ENCODE results near the gene COPA.
"Not testable (repeated sequence)": the region's sequence is repeated elsewhere in the genome, so short reads cannot be mapped to it uniquely, and the experiment has no call there.

Gene COPA

GRCh38 chr1:160342953-160343869, at the start of gene COPA, which contains the start of gene NCSTN:
TSS of gene COPA (minus strand) at chr1:160343250. CDS start at chr1:160343170, 80 bp downstream.
TSS of gene NCSTN (plus strand) at chr1:160343383. CDS start at chr1:160343397, 14 bp downstream.
- H3K36me3 ChIP-seq (ENCODE audit: control insufficient read depth, insufficient read depth, low read length): peaks cover 20% of the 10 kb centered on the region
- H3K4me3 ChIP-seq (ENCODE audit: low read depth, low read length): peak within 1 kb of the TSS; percentile 90
- no peaks in the 10 kb centered on the region for H3K27me3 ChIP-seq (ENCODE audit: control insufficient read depth, insufficient read depth, low read length)
- no peaks in the 10 kb centered on the region for H3K9me3 ChIP-seq (ENCODE audit: control insufficient read depth, insufficient read depth, low read length)
- H3K9ac ChIP-seq (ENCODE audit: low read depth, low read length): peak within 1 kb of the TSS; percentile 98
- peaks cover 2% of the 10 kb centered on the region for H3K4me1 ChIP-seq (ENCODE audit: control insufficient read depth, insufficient read depth, low read length)

DNA sequence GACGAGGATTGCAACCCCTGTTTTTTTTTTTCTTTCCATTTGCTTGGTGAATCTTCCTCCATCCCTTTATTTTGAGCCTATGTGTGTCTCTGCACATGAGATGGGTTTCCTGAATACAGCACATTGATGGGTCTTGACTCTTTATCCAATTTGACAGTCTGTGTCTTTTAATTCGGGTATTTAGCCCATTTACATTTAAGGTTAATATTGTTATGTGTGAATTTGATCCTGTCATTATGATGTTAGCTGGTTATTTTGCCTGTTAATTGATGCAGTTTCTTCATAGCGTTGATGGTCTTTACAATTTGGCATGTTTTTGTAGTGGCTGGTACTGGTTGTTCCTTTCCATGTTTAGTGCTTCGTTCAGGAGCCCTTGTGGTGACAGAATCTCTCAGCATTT, 45.4 kb upstream of the COPA start:
- H3K36me3 ChIP-seq (ENCODE audit: control insufficient read depth, insufficient read depth, low read length); H3K4me3 ChIP-seq (ENCODE audit: low read depth, low read length); H3K27me3 ChIP-seq (ENCODE audit: control insufficient read depth, insufficient read depth, low read length); H3K9ac ChIP-seq (ENCODE audit: low read depth, low read length); H3K9me3 ChIP-seq (ENCODE audit: control insufficient read depth, insufficient read depth, low read length); H3K4me1 ChIP-seq (ENCODE audit: control insufficient read depth, insufficient read depth, low read length): not testable (repeated sequence)

DNA sequence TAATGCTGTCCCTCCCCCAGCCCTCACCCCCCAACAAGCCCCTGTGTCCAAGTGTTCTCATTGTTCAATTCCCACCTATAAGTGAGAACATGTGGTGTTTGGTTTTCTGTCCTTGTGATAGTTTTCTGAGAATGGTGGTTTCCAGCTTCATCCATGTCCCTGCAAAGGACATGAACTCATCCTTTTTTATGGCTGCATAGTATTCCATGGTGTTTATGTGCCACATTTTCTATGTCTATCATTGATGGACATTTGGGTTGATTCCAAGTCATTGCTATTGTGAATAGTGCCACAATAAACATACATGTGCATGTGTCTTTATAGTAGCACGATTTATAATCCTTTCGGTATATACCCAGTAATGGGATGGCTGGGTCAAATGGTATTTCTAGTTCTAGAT, 41.8 kb upstream of the COPA start:
- H3K4me3 ChIP-seq (ENCODE audit: low read depth, low read length); H3K9me3 ChIP-seq (ENCODE audit: control insufficient read depth, insufficient read depth, low read length); H3K27me3 ChIP-seq (ENCODE audit: control insufficient read depth, insufficient read depth, low read length); H3K9ac ChIP-seq (ENCODE audit: low read depth, low read length); H3K36me3 ChIP-seq (ENCODE audit: control insufficient read depth, insufficient read depth, low read length); H3K4me1 ChIP-seq (ENCODE audit: control insufficient read depth, insufficient read depth, low read length): not testable (repeated sequence)

GRCh38 chr1:160377585-160378206, 34.6 kb upstream of the COPA start:
- no peak overlapping the region for H3K9ac ChIP-seq (ENCODE audit: low read depth, low read length)
- H3K36me3 ChIP-seq (ENCODE audit: control insufficient read depth, insufficient read depth, low read length): no peaks in the 10 kb centered on the region
- H3K4me3 ChIP-seq (ENCODE audit: low read depth, low read length): no peak overlapping the region
- no peaks in the 10 kb centered on the region for H3K27me3 ChIP-seq (ENCODE audit: control insufficient read depth, insufficient read depth, low read length)
- H3K4me1 ChIP-seq (ENCODE audit: control insufficient read depth, insufficient read depth, low read length): peaks cover 28% of the 10 kb centered on the region
- no peaks in the 10 kb centered on the region for H3K9me3 ChIP-seq (ENCODE audit: control insufficient read depth, insufficient read depth, low read length)

DNA sequence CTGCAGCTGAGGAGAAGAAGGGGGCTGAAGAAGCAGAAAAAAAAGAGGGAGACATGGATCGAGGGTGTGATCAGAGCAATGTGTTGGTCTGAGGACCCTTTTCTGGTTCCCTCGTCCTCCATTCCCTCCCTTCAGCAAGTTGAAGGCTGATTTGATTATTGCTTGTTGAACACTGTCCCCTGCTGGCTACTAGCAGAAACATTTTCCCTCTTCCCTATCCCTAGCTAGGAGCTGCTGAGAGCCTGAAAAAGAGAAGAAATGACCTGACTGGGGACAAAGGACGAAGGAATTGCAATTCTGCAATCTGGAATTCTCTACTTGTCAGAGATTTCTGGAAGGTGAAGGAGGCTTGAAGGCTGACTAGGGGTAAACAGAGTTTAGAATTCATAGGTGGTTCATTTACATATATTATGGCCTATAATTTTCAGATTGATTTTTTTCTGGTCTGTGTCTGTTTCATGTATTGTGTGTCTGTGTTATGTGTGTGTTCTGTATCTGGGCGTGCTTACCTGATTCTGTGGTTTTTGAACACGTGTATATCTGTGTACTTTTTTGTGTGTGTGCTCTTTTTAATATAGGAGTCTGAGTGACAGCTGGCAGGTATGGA, 33.6 kb upstream of the COPA start:
- Histone ChIP-seq H3K36me3 (ENCODE audit: control insufficient read depth, insufficient read depth, low read length) (no peaks in the 10 kb centered on the region), H3K4me1 (ENCODE audit: control insufficient read depth, insufficient read depth, low read length) (peaks cover 28% of the 10 kb centered on the region), H3K27me3 (ENCODE audit: control insufficient read depth, insufficient read depth, low read length) (no peaks in the 10 kb centered on the region), H3K9me3 (ENCODE audit: control insufficient read depth, insufficient read depth, low read length) (no peaks in the 10 kb centered on the region), H3K4me3 (ENCODE audit: low read depth, low read length) (peak overlapping the region; percentile 50), H3K9ac (ENCODE audit: low read depth, low read length) (no peak overlapping the region)

DNA sequence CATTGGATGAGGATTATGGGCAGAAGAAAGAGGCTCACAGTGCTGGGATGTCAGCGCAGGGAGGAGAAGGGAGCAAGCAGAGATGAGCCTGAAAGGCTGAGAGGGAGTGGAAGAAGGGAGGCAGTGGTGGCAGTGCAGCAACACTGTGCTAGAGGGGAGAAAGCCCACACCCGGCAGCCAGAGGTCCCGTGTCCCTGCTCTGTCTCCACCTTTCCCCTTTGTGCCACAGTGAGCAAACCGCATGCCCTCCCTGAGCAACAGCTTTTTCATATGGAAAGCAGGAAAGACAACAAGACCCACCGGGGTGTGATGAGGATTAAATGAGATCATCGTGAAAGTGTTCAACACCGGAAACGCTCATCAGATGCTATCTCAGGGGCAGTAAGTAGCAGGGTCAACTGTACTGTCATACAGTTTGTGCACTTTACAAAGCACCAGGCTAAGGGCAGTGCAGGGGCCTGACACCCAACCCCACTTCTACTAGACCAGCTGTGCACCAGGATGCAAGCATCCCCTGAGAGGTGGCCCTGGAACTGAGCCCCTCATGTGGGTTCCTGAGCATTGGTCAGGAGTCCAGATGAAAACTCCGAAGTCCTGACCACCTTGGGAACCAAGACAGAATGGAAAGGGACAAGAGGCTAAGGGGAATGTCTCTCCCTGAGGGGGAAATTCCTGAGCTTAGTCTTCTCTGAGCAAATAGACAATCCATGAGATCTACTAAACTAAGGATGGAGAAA, 32.9 kb upstream of the COPA start:
- Histone ChIP-seq H3K4me1 (ENCODE audit: control insufficient read depth, insufficient read depth, low read length) (peaks cover 28% of the 10 kb centered on the region), H3K4me3 (ENCODE audit: low read depth, low read length) (peak overlapping the region; percentile 50), H3K9ac (ENCODE audit: low read depth, low read length) (no peak overlapping the region), H3K36me3 (ENCODE audit: control insufficient read depth, insufficient read depth, low read length) (no peaks in the 10 kb centered on the region), H3K9me3 (ENCODE audit: control insufficient read depth, insufficient read depth, low read length) (no peaks in the 10 kb centered on the region), H3K27me3 (ENCODE audit: control insufficient read depth, insufficient read depth, low read length) (no peaks in the 10 kb centered on the region)

GRCh38 chr1:160374306-160375110, 31.5 kb upstream of the COPA start:
- peaks cover 32% of the 10 kb centered on the region for H3K4me1 ChIP-seq (ENCODE audit: control insufficient read depth, insufficient read depth, low read length)
- no peaks in the 10 kb centered on the region for H3K36me3 ChIP-seq (ENCODE audit: control insufficient read depth, insufficient read depth, low read length)

GRCh38 chr1:160373696-160374095, 30.6 kb upstream of the COPA start:
- no peaks in the 10 kb centered on the region for H3K36me3 ChIP-seq (ENCODE audit: control insufficient read depth, insufficient read depth, low read length)
- H3K9me3 ChIP-seq (ENCODE audit: control insufficient read depth, insufficient read depth, low read length): no peaks in the 10 kb centered on the region
- H3K27me3 ChIP-seq (ENCODE audit: control insufficient read depth, insufficient read depth, low read length): no peaks in the 10 kb centered on the region
- H3K9ac ChIP-seq (ENCODE audit: low read depth, low read length): no peak overlapping the region
- peaks cover 32% of the 10 kb centered on the region for H3K4me1 ChIP-seq (ENCODE audit: control insufficient read depth, insufficient read depth, low read length)
- no peak overlapping the region for H3K4me3 ChIP-seq (ENCODE audit: low read depth, low read length)

More at GRCh38 chr1:160374306-160375110, 31.5 kb upstream of the COPA start:
- H3K27me3 ChIP-seq (ENCODE audit: control insufficient read depth, insufficient read depth, low read length): no peaks in the 10 kb centered on the region
- no peak overlapping the region for H3K9ac ChIP-seq (ENCODE audit: low read depth, low read length)
- H3K9me3 ChIP-seq (ENCODE audit: control insufficient read depth, insufficient read depth, low read length): no peaks in the 10 kb centered on the region
- peak overlapping the region; percentile 27 for H3K4me3 ChIP-seq (ENCODE audit: low read depth, low read length)

GRCh38 chr1:160371756-160372155, 28.7 kb upstream of the COPA start:
- no peaks in the 10 kb centered on the region for H3K36me3 ChIP-seq (ENCODE audit: control insufficient read depth, insufficient read depth, low read length)
- H3K4me1 ChIP-seq (ENCODE audit: control insufficient read depth, insufficient read depth, low read length): peaks cover 31% of the 10 kb centered on the region
- H3K9ac ChIP-seq (ENCODE audit: low read depth, low read length): no peak overlapping the region
- no peaks in the 10 kb centered on the region for H3K27me3 ChIP-seq (ENCODE audit: control insufficient read depth, insufficient read depth, low read length)
- H3K4me3 ChIP-seq (ENCODE audit: low read depth, low read length): no peak overlapping the region
- no peaks in the 10 kb centered on the region for H3K9me3 ChIP-seq (ENCODE audit: control insufficient read depth, insufficient read depth, low read length)

DNA sequence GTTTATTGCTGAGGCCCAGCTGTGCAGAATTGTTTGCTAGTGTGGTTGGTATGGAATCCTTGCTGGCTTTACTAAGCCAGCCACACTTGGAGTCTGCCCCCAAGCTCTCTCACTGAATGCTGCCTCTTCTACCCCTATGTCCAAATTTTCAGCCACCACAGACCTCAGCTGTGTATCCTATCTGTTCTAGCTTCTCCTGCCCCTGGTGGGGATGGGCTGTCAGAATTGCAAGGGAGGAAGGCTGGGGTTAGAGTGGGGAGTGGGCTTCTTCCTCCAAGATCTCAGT, 28.2 kb upstream of the COPA start:
- no peak overlapping the region for H3K4me3 ChIP-seq (ENCODE audit: low read depth, low read length)

More for the DNA sequence above, 28.2 kb upstream of the COPA start:
- Histone ChIP-seq H3K9me3 (ENCODE audit: control insufficient read depth, insufficient read depth, low read length) (no peaks in the 10 kb centered on the region), H3K36me3 (ENCODE audit: control insufficient read depth, insufficient read depth, low read length) (no peaks in the 10 kb centered on the region), H3K9ac (ENCODE audit: low read depth, low read length) (no peak overlapping the region), H3K4me1 (ENCODE audit: control insufficient read depth, insufficient read depth, low read length) (peaks cover 32% of the 10 kb centered on the region), H3K27me3 (ENCODE audit: control insufficient read depth, insufficient read depth, low read length) (no peaks in the 10 kb centered on the region)
